H9 (cell line): Measurements from ENCODE around the gene SYK. TPM values are rescaled to one million over a fixed set of nuclear protein-coding genes. Genes with fewer than 3 reads are reported as not detected.
"Not testable (repeated sequence)": the region's sequence is repeated elsewhere in the genome, so short reads cannot be mapped to it uniquely, and the experiment has no call there.

Experiments used
- DNase-seq: peaks from one replicate; pipeline ENCODE4 v3.0.0-alpha.2; 2017
- H2AFZ ChIP-seq: one replicate; pipeline ENCODE4 v1.6.1; 2013; ENCODE audit warnings: mild to moderate bottlenecking, low read length, control low read depth, moderate library complexity
- H2AK5ac ChIP-seq: 2 replicates; pipeline ENCODE4 v1.6.1; 2013; ENCODE audit warnings: low read length, control low read depth, mixed read lengths; ENCODE audit not compliant: insufficient read length
- H2BK120ac ChIP-seq: one replicate; pipeline ENCODE4 v1.6.1; 2013; ENCODE audit warnings: low read depth, mild to moderate bottlenecking, low read length, control low read depth, inconsistent platforms; ENCODE audit not compliant: poor library complexity, severe bottlenecking
- H2BK12ac ChIP-seq: 2 replicates; pipeline ENCODE4 v1.6.1; 2013; ENCODE audit warnings: low read length, control low read depth, mixed read lengths, low read depth; ENCODE audit not compliant: insufficient read length
- H2BK15ac ChIP-seq: 2 replicates; pipeline ENCODE4 v1.6.1; 2013; ENCODE audit warnings: low read depth, low read length, control low read depth
- H2BK20ac ChIP-seq: one replicate; pipeline ENCODE4 v1.6.1; 2013; ENCODE audit warnings: low read depth, mild to moderate bottlenecking, low read length, control low read depth, inconsistent platforms; ENCODE audit not compliant: poor library complexity, severe bottlenecking
- H2BK5ac ChIP-seq: 2 replicates; pipeline ENCODE4 v1.6.1; 2013; ENCODE audit warnings: low read length, control low read depth, mixed read lengths; ENCODE audit not compliant: insufficient read length
- H3K14ac ChIP-seq: 2 replicates; pipeline ENCODE4 v1.6.1; 2013; ENCODE audit warnings: low read length, control low read depth; ENCODE audit not compliant: insufficient read depth
- H3K18ac ChIP-seq: 2 replicates; pipeline ENCODE4 v1.6.1; 2013; ENCODE audit warnings: low read depth, mild to moderate bottlenecking, mixed read lengths, low read length, control low read depth; ENCODE audit not compliant: insufficient read length
- H3K23ac ChIP-seq: 2 replicates; pipeline ENCODE4 v1.6.1; 2013; ENCODE audit warnings: low read length, control low read depth, mixed read lengths, low read depth; ENCODE audit not compliant: insufficient read length
- H3K23me2 ChIP-seq: 2 replicates; pipeline ENCODE4 v1.6.1; 2013; ENCODE audit warnings: low read depth, mild to moderate bottlenecking, mixed read lengths, low read length, control low read depth; ENCODE audit not compliant: insufficient read length, poor library complexity, severe bottlenecking
- H3K27ac ChIP-seq: 2 replicates; pipeline ENCODE4 v1.5.1; 2013; ENCODE audit warnings: low read length, control low read depth, mixed read lengths, low read depth; ENCODE audit not compliant: insufficient read length
- H3K27me3 ChIP-seq: 2 replicates; pipeline ENCODE4 v1.6.1; 2013; ENCODE audit warnings: low read length, control low read depth, inconsistent platforms; ENCODE audit not compliant: insufficient read depth
- H3K4ac ChIP-seq: 2 replicates; pipeline ENCODE4 v1.6.1; 2013; ENCODE audit warnings: low read depth, mild to moderate bottlenecking, control low read depth, inconsistent platforms, low read length, moderate library complexity
- H3K4me1 ChIP-seq: 2 replicates; pipeline ENCODE4 v1.6.1; 2013; ENCODE audit warnings: low read length, control low read depth, inconsistent platforms; ENCODE audit not compliant: insufficient read depth
- H3K4me2 ChIP-seq: 2 replicates; pipeline ENCODE4 v1.6.1; 2013; ENCODE audit warnings: low read length, control low read depth, mixed read lengths; ENCODE audit not compliant: insufficient read length, insufficient read depth
- H3K56ac ChIP-seq: 2 replicates; pipeline ENCODE4 v1.6.1; 2013; ENCODE audit warnings: low read depth, mild to moderate bottlenecking, mixed read lengths, low read length, control low read depth; ENCODE audit not compliant: insufficient read length
- H3K79me1 ChIP-seq: 2 replicates; pipeline ENCODE4 v1.6.1; 2013; ENCODE audit warnings: low read depth, mild to moderate bottlenecking, moderate library complexity, low read length, control low read depth, inconsistent platforms; ENCODE audit not compliant: insufficient read depth, poor library complexity, severe bottlenecking
- H3K79me2 ChIP-seq: 2 replicates; pipeline ENCODE4 v1.6.1; 2013; ENCODE audit warnings: low read length, control low read depth, inconsistent platforms; ENCODE audit not compliant: insufficient read depth
- H3K9ac ChIP-seq: 2 replicates; pipeline ENCODE4 v1.6.1; 2013; ENCODE audit warnings: low read length, control low read depth, mixed read lengths; ENCODE audit not compliant: insufficient read length; ENCODE audit errors: extremely low read depth
- H3K9me3 ChIP-seq: one replicate; pipeline ENCODE4 v1.6.1; 2013; ENCODE audit warnings: low read depth, low read length, inconsistent platforms; ENCODE audit not compliant: control insufficient read depth
- H3T11ph ChIP-seq: one replicate; pipeline ENCODE4 v1.6.1; 2013; ENCODE audit warnings: mild to moderate bottlenecking, low read length, control low read depth, inconsistent platforms
- H4K20me1 ChIP-seq: one replicate; pipeline ENCODE4 v1.6.1; 2013; ENCODE audit not compliant: control insufficient read depth, insufficient read length, insufficient read depth
- H4K5ac ChIP-seq: 2 replicates; pipeline ENCODE4 v1.6.1; 2013; ENCODE audit warnings: low read depth, mild to moderate bottlenecking, mixed read lengths, low read length, control low read depth; ENCODE audit not compliant: insufficient read length
- H4K8ac ChIP-seq: replicated peaks from 2 replicates; pipeline ENCODE4 v1.6.1; 2013; ENCODE audit warnings: low read length, control low read depth, mixed read lengths, low read depth; ENCODE audit not compliant: insufficient read length
- H4K91ac ChIP-seq: 2 replicates; pipeline ENCODE4 v1.6.1; 2013; ENCODE audit warnings: low read depth, mild to moderate bottlenecking, moderate library complexity, mixed read lengths, low read length, control low read depth; ENCODE audit not compliant: insufficient read length
- H3K27ac Mint-ChIP-seq, 3 experiments: 2 replicates in 2 of 3; 3 replicates in 1 of 3; pipeline ENCODE4 v1.8.0; 2020 to 2021; ENCODE audit warnings: mixed read lengths in 3 of 3, mild to moderate bottlenecking in 1 of 3, moderate library complexity in 1 of 3
- H3K27me3 Mint-ChIP-seq: 2 replicates; pipeline ENCODE4 v1.8.0; 2021; ENCODE audit warnings: low read depth, mild to moderate bottlenecking, moderate library complexity, mixed read lengths
- H3K36me3 Mint-ChIP-seq, 3 experiments: 2 replicates in 2 of 3; 3 replicates in 1 of 3; pipeline ENCODE4 v1.8.0; 2020 to 2021; ENCODE audit warnings: low read depth in 3 of 3, mixed read lengths in 3 of 3; ENCODE audit not compliant: insufficient read depth in 1 of 3
- H3K4me1 Mint-ChIP-seq, 2 experiments: 2 replicates each; pipeline ENCODE4 v1.8.0; 2020; ENCODE audit warnings: mixed read lengths in 2 of 2
- H3K4me3 Mint-ChIP-seq, 2 experiments: 2 replicates in 1 of 2; 3 replicates in 1 of 2; pipeline ENCODE4 v1.8.0; 2020 to 2021; ENCODE audit warnings: mild to moderate bottlenecking in 2 of 2, mixed read lengths in 2 of 2, moderate library complexity in 1 of 2
- H3K9me3 Mint-ChIP-seq, 2 experiments: 2 replicates in 1 of 2; 3 replicates in 1 of 2; pipeline ENCODE4 v1.8.0; 2020; ENCODE audit warnings: mild to moderate bottlenecking in 2 of 2, mixed read lengths in 2 of 2, moderate library complexity in 1 of 2
- WGBS: extraction: QIAGEN DNeasy Blood & Tissue Kit; methylation state at CpG from one replicate; pipeline ENCODE4 v1.1.7; 2013; ENCODE audit warnings: missing lambda C conversion rate, low lambda C conversion rate, mixed read lengths; ENCODE audit not compliant: insufficient read length; ENCODE audit errors: extremely low coverage; 5-methylcytosine and 5-hydroxymethylcytosine counted together
- total RNA-seq: library from RNA; stranded (reverse); gene quantifications from 2 replicates; pipeline ENCODE4 v1.2.1, GENCODE V29; 2021
- TF ChIP-seq, protein P1 (sequence below): fragments of 200-600 bp; sonication (generic); conservative IDR thresholded peaks from 3 replicates; pipeline ENCODE4 v1.8.0; 2021; ENCODE audit warnings: antibody characterized with exemption, mild to moderate bottlenecking

The SYK gene
- total RNA-seq, 1 experiment from 2014 or later, result 7.9 TPM

GRCh38 chr9:90755514-90756371 lies 45.9 kb upstream of the SYK start:
- not testable (repeated sequence) for H3K27ac Mint-ChIP-seq

GRCh38 chr9:90760577-90760976 lies 41.0 kb upstream of the SYK start:
- H3K4me2 ChIP-seq, H2BK20ac ChIP-seq, H3K79me1 ChIP-seq, H3K27me3 Mint-ChIP-seq, H3T11ph ChIP-seq, H3K56ac ChIP-seq, H3K4ac ChIP-seq, H2AFZ ChIP-seq, H3K79me2 ChIP-seq, H3K18ac ChIP-seq, H2BK15ac ChIP-seq, H3K4me1 Mint-ChIP-seq, H3K23me2 ChIP-seq, H2BK5ac ChIP-seq, H3K36me3 Mint-ChIP-seq, H2AK5ac ChIP-seq, DNase-seq, H3K23ac ChIP-seq, H4K20me1 ChIP-seq, H4K5ac ChIP-seq, H3K4me3 Mint-ChIP-seq, H3K27ac Mint-ChIP-seq, H3K27ac ChIP-seq, H3K4me1 ChIP-seq, H3K27me3 ChIP-seq, H2BK120ac ChIP-seq, H2BK12ac ChIP-seq, H4K91ac ChIP-seq, H3K9ac ChIP-seq, H4K8ac ChIP-seq, H3K14ac ChIP-seq, H3K9me3 ChIP-seq: not testable (repeated sequence)
- no CpG with 5 or more reads among the region's 14 CpGs for WGBS
- H3K9me3 Mint-ChIP-seq, result peaks cover 10 to 27% of the 10 kb centered on the region in 2 experiments

More at GRCh38 chr9:90755514-90756371, 45.9 kb upstream of the SYK start:
- not testable (repeated sequence) for H2AFZ ChIP-seq, H4K20me1 ChIP-seq, H3K56ac ChIP-seq, H3K9me3 Mint-ChIP-seq, H2BK12ac ChIP-seq, H4K8ac ChIP-seq, H2BK15ac ChIP-seq, H3K27me3 Mint-ChIP-seq, H3K23ac ChIP-seq, H3K18ac ChIP-seq, H2BK5ac ChIP-seq, H2BK120ac ChIP-seq, H3T11ph ChIP-seq, H3K14ac ChIP-seq, H3K4me1 Mint-ChIP-seq, H3K79me2 ChIP-seq, H3K4ac ChIP-seq, H4K91ac ChIP-seq, H4K5ac ChIP-seq, H3K4me1 ChIP-seq, H3K9me3 ChIP-seq, H3K27ac ChIP-seq, H2BK20ac ChIP-seq, H3K79me1 ChIP-seq, H3K36me3 Mint-ChIP-seq, H3K27me3 ChIP-seq, H3K4me2 ChIP-seq, H3K9ac ChIP-seq, H3K4me3 Mint-ChIP-seq, H2AK5ac ChIP-seq, H3K23me2 ChIP-seq
- no CpG with 5 or more reads among the region's 13 CpGs for WGBS
- TF ChIP-seq, protein P1, sequence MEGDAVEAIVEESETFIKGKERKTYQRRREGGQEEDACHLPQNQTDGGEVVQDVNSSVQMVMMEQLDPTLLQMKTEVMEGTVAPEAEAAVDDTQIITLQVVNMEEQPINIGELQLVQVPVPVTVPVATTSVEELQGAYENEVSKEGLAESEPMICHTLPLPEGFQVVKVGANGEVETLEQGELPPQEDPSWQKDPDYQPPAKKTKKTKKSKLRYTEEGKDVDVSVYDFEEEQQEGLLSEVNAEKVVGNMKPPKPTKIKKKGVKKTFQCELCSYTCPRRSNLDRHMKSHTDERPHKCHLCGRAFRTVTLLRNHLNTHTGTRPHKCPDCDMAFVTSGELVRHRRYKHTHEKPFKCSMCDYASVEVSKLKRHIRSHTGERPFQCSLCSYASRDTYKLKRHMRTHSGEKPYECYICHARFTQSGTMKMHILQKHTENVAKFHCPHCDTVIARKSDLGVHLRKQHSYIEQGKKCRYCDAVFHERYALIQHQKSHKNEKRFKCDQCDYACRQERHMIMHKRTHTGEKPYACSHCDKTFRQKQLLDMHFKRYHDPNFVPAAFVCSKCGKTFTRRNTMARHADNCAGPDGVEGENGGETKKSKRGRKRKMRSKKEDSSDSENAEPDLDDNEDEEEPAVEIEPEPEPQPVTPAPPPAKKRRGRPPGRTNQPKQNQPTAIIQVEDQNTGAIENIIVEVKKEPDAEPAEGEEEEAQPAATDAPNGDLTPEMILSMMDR, result peak; percentile 79
- peak; percentile 63 for DNase-seq
